D721Med (cell line): ENCODE measurements around the gene SUFU.

Experiments
- DNase-seq: peaks from one replicate; pipeline ENCODE4 v3.0.0; 2011; ENCODE audit warnings: low spot score; ENCODE audit not compliant: insufficient read length
- FAIRE-seq: peaks from 2 replicates; lab custom pipeline; 2011; peaks lifted over from hg19 to GRCh38; lab: Jason Lieb, UNC
- CTCF ChIP-seq: IDR thresholded peaks from 2 replicates; pipeline ENCODE4 v1.5.1; 2012; ENCODE audit warnings: mild to moderate bottlenecking, control low read depth; ENCODE audit not compliant: insufficient read depth; ENCODE audit errors: missing control alignments

Gene SUFU

GRCh38 chr10:102559764-102560163 is 56.0 kb downstream of the SUFU start:
- FAIRE-seq (no peak), DNase-seq (no peak)
- TF ChIP-seq CTCF, result no peak

- DNase-seq, result no peak
- FAIRE-seq, result no peak
- TF ChIP-seq CTCF, result no peak
Observed at GRCh38 chr10:102564209-102564834, 60.5 kb downstream of the SUFU start.

- no peak for TF ChIP-seq CTCF
- FAIRE-seq (no peak), DNase-seq (no peak)
Observed at GRCh38 chr10:102565793-102566192, 62.0 kb downstream of the SUFU start.

GRCh38 chr10:102578782-102579181 is 75.0 kb downstream of the SUFU start:
- no peak for TF ChIP-seq CTCF
- no peak for DNase-seq
- FAIRE-seq, result no peak

- DNase-seq, result no peak
- FAIRE-seq, result no peak
- no peak for TF ChIP-seq CTCF
Observed at GRCh38 chr10:102579328-102579727, 75.6 kb downstream of the SUFU start.

GRCh38 chr10:102580230-102580629 is 76.5 kb downstream of the SUFU start:
- TF ChIP-seq CTCF, result no peak
- DNase-seq, result no peak
- FAIRE-seq, result no peak

- FAIRE-seq, result no peak
- no peak for TF ChIP-seq CTCF
- no peak for DNase-seq
Observed at GRCh38 chr10:102581401-102581800, 77.6 kb downstream of the SUFU start.
